Measurements from ENCODE around the gene ZDHHC7. TPM values are rescaled to one million over a fixed set of nuclear protein-coding genes. Genes with fewer than 3 reads are reported as not detected.

ZDHHC7 gene
- total RNA-seq, 4 donors from 2014 or later = 45.6 to 68.8 (median 54.3) TPM

- H3K27ac ChIP-seq (replicated peaks in 1 of 4) = no peak overlapping the region
- DNase-seq (ENCODE audit: extremely low spot score) = no peak
- no peak for TF ChIP-seq EP300 (IDR thresholded peaks at IDR 0.05)
- TF ChIP-seq CTCF (IDR thresholded peaks at IDR 0.05) = no peak
- no peak for TF ChIP-seq POLR2AphosphoS5 (IDR thresholded peaks at IDR 0.05)
- no peak for TF ChIP-seq POLR2A (IDR thresholded peaks at IDR 0.05; ENCODE audit: low read depth)
- H3K4me1 ChIP-seq = peaks cover 31 to 61% (median 53%) of the 10 kb centered on the region in 4 donors
- H3K4me3 ChIP-seq = no peak overlapping the region
- 86% methylated on average over 22 of the region's 27 CpGs for WGBS
- H3K27me3 ChIP-seq = no peaks in the 10 kb centered on the region
- intact Hi-C loops (cut with DNase I) = no loop called here
- H3K9me3 ChIP-seq = no peaks in the 10 kb centered on the region
- peaks cover 39 to 92% (median 70%) of the 10 kb centered on the region in 4 donors for H3K36me3 ChIP-seq
These were observed 21.4 kb downstream of the ZDHHC7 start for GRCh38 chr16:84989749-84990620.

DNA sequence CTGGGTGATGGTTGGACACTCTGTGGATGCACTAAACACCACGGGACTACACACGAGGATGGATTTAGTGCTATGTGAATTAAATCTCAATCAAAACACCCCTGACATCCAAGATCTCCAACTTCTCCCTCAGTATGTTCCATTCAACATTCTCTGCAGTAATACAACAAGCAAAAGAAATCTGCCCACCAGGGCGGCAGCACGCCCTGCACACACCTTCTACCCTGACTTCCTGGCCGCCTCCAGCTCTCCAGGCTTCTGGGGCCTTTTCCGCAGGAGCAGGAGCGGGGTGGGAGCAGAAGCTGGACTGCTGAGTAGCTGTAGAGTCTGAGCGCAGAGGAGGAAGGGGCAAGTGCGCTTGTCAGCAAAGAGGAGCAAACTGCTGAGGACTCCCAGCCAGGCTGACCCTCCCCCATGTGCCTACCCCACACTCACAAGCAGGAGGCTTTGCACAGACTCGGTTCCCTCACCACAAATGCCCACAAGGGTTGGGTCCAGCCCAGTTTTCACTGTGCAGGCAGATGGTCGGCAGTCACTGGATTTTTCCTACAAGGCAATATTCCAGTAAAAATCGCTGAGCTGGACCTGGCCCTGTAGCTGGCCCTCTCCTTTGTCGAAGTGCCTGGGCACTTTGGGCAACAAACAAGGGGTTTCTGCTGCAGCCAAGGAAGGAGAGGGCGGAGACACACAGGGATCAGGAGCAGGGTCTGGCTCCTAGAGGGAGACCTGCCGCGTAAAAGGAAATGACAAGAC is 22.8 kb downstream of the ZDHHC7 start:
- Histone ChIP-seq H3K27me3 (no peaks in the 10 kb centered on the region), H3K9me3 (no peaks in the 10 kb centered on the region), H3K27ac (replicated peaks in 1 of 4) (no peak overlapping the region), H3K4me1 (peaks cover 19 to 61% (median 50%) of the 10 kb centered on the region in 4 donors), H3K4me3 (no peak overlapping the region), H3K36me3 (peaks cover 34 to 81% (median 64%) of the 10 kb centered on the region in 4 donors)
- WGBS = 82% methylated on average over 16 of the region's 16 CpGs
- TF ChIP-seq EP300 (IDR thresholded peaks at IDR 0.05) (no peak), POLR2AphosphoS5 (IDR thresholded peaks at IDR 0.05) (no peak), CTCF (IDR thresholded peaks at IDR 0.05) (no peak), POLR2A (IDR thresholded peaks at IDR 0.05; ENCODE audit: low read depth) (no peak)
- DNase-seq (ENCODE audit: extremely low spot score) = no peak
- intact Hi-C loops (cut with DNase I) = no loop called here

- H3K27ac ChIP-seq (replicated peaks in 1 of 4) = peak overlapping the region in 2 of 4 donors; percentile 21 to 79
- no peaks in the 10 kb centered on the region for H3K27me3 ChIP-seq
- DNase-seq (ENCODE audit: extremely low spot score) = no peak
- no CpG with 5 or more reads among the region's 1 CpG for WGBS
- H3K4me3 ChIP-seq = no peak overlapping the region
- peaks cover 19 to 59% (median 38%) of the 10 kb centered on the region in 4 donors for H3K4me1 ChIP-seq
- no peaks in the 10 kb centered on the region for H3K9me3 ChIP-seq
- intact Hi-C loops (cut with DNase I) = no loop called here
- TF ChIP-seq POLR2AphosphoS5 (IDR thresholded peaks at IDR 0.05) (no peak), EP300 (IDR thresholded peaks at IDR 0.05) (no peak), CTCF (IDR thresholded peaks at IDR 0.05) (no peak), POLR2A (IDR thresholded peaks at IDR 0.05; ENCODE audit: low read depth) (no peak)
- peaks cover 36 to 82% (median 70%) of the 10 kb centered on the region in 4 donors for H3K36me3 ChIP-seq
These were observed 24.5 kb downstream of the ZDHHC7 start for GRCh38 chr16:84986879-84987278.

DNA sequence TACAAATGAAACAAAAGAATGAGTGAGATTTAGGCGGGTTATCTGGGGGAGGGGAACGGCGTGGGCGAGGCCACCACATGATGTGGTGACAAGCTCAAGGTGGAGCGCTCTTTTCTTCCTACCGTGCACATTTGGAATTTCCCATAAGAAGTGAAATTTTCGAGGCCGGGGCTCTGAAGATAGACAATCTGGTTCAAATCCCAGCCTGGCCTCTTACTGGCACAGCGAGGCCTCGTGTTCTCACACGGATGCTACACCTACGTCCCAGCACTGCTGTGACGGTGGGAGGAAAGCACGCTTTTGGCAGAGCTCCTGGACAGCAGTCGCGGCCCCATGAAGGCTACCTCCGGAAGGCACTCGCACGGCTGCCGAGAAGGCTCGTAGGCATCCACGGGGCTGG is 25.2 kb downstream of the ZDHHC7 start:
- intact Hi-C loops (cut with DNase I) = no loop called here
- H3K9me3 ChIP-seq = no peaks in the 10 kb centered on the region
- no peaks in the 10 kb centered on the region for H3K27me3 ChIP-seq
- H3K4me3 ChIP-seq = no peak overlapping the region
- peaks cover 43 to 85% (median 74%) of the 10 kb centered on the region in 4 donors for H3K36me3 ChIP-seq
- H3K4me1 ChIP-seq = peaks cover 19 to 52% (median 35%) of the 10 kb centered on the region in 4 donors
- DNase-seq (ENCODE audit: extremely low spot score) = no peak
- WGBS = 96% methylated on average over 20 of the region's 22 CpGs
- H3K27ac ChIP-seq (replicated peaks in 1 of 4) = peak overlapping the region; percentile 74 to 81 (median 80)
- TF ChIP-seq EP300 (IDR thresholded peaks at IDR 0.05) (no peak), POLR2A (IDR thresholded peaks at IDR 0.05; ENCODE audit: low read depth) (no peak), POLR2AphosphoS5 (IDR thresholded peaks at IDR 0.05) (no peak), CTCF (IDR thresholded peaks at IDR 0.05) (no peak)
